Duodenal mucosa (tissue), 2 donors: ENCODE measurements around the gene PCNT.

Experiments
- H3K27ac ChIP-seq: one replicate; pipeline ENCODE4 v1.7.0; 2013; ENCODE audit warnings: low read depth, low read length
- H3K27me3 ChIP-seq, 2 donors: one replicate each; pipeline ENCODE4 v1.7.0; 2013; ENCODE audit warnings: low read length in 2 of 2, control low read depth in 1 of 2; ENCODE audit not compliant: insufficient read depth in 2 of 2, control insufficient read depth in 1 of 2
- H3K36me3 ChIP-seq, 2 donors: one replicate each; pipeline ENCODE4 v1.7.0; 2013; ENCODE audit warnings: low read length in 2 of 2, control low read depth in 1 of 2; ENCODE audit not compliant: insufficient read depth in 2 of 2, control insufficient read depth in 1 of 2
- H3K4me1 ChIP-seq, 2 donors: one replicate each; pipeline ENCODE4 v1.7.0; 2013; ENCODE audit warnings: low read length in 2 of 2, control low read depth in 1 of 2; ENCODE audit not compliant: insufficient read depth in 2 of 2, control insufficient read depth in 1 of 2
- H3K4me3 ChIP-seq, 2 donors: one replicate each; pipeline ENCODE4 v1.7.0; 2013; ENCODE audit warnings: low read length in 2 of 2, low read depth in 1 of 2
- H3K9ac ChIP-seq, 2 donors: one replicate each; pipeline ENCODE4 v1.7.0; 2013; ENCODE audit warnings: low read length in 2 of 2, low read depth in 1 of 2
- H3K9me3 ChIP-seq, 2 donors: one replicate each; pipeline ENCODE4 v1.7.0; 2013; ENCODE audit warnings: low read length in 2 of 2, control low read depth in 1 of 2; ENCODE audit not compliant: control insufficient read depth in 1 of 2

The PCNT gene

GRCh38 chr21:46377789-46378188 is 53.8 kb downstream of the PCNT start:
- no peak overlapping the region for H3K27ac ChIP-seq
- H3K36me3 ChIP-seq, result peaks cover 5 to 22% of the 10 kb centered on the region in 2 donors
- no peaks in the 10 kb centered on the region for H3K27me3 ChIP-seq
- H3K4me1 ChIP-seq, result no peaks in the 10 kb centered on the region
- H3K9me3 ChIP-seq, result no peaks in the 10 kb centered on the region
- H3K9ac ChIP-seq, result no peak overlapping the region
- H3K4me3 ChIP-seq, result no peak overlapping the region

- Histone ChIP-seq H3K27me3 (no peaks in the 10 kb centered on the region), H3K9ac (no peak overlapping the region), H3K27ac (no peak overlapping the region), H3K36me3 (peaks cover 5 to 22% of the 10 kb centered on the region in 2 donors), H3K9me3 (no peaks in the 10 kb centered on the region), H3K4me1 (no peaks in the 10 kb centered on the region), H3K4me3 (no peak overlapping the region)
Observed at GRCh38 chr21:46379105-46379504, 55.1 kb downstream of the PCNT start.

- no peak overlapping the region for H3K9ac ChIP-seq
- H3K9me3 ChIP-seq, result no peaks in the 10 kb centered on the region
- no peak overlapping the region for H3K4me3 ChIP-seq
- H3K36me3 ChIP-seq, result peaks cover 7 to 27% of the 10 kb centered on the region in 2 donors
- H3K27me3 ChIP-seq, result no peaks in the 10 kb centered on the region
- no peak overlapping the region for H3K27ac ChIP-seq
- no peaks in the 10 kb centered on the region for H3K4me1 ChIP-seq
Observed at GRCh38 chr21:46379691-46380090, 55.7 kb downstream of the PCNT start.

GRCh38 chr21:46381541-46381940 is 57.6 kb downstream of the PCNT start:
- Histone ChIP-seq H3K9ac (no peak overlapping the region), H3K27me3 (no peaks in the 10 kb centered on the region), H3K4me1 (no peaks in the 10 kb centered on the region), H3K36me3 (peaks cover 8 to 36% of the 10 kb centered on the region in 2 donors), H3K27ac (no peak overlapping the region), H3K9me3 (no peaks in the 10 kb centered on the region), H3K4me3 (no peak overlapping the region)

- no peak overlapping the region for H3K9ac ChIP-seq
- peaks cover 10 to 47% of the 10 kb centered on the region in 2 donors for H3K36me3 ChIP-seq
- no peak overlapping the region for H3K27ac ChIP-seq
- no peaks in the 10 kb centered on the region for H3K4me1 ChIP-seq
- no peaks in the 10 kb centered on the region for H3K9me3 ChIP-seq
- H3K27me3 ChIP-seq, result no peaks in the 10 kb centered on the region
- H3K4me3 ChIP-seq, result no peak overlapping the region
Observed at GRCh38 chr21:46384556-46384955, 60.6 kb downstream of the PCNT start.

GRCh38 chr21:46385846-46386733 is 62.1 kb downstream of the PCNT start:
- H3K27ac ChIP-seq, result no peak overlapping the region
- H3K27me3 ChIP-seq, result no peaks in the 10 kb centered on the region
- H3K9ac ChIP-seq, result no peak overlapping the region
- no peaks in the 10 kb centered on the region for H3K9me3 ChIP-seq
- no peaks in the 10 kb centered on the region for H3K4me1 ChIP-seq
- H3K36me3 ChIP-seq, result peaks cover 10 to 61% of the 10 kb centered on the region in 2 donors
- H3K4me3 ChIP-seq, result no peak overlapping the region

- H3K4me1 ChIP-seq, result no peaks in the 10 kb centered on the region
- peaks cover 8 to 62% of the 10 kb centered on the region in 2 donors for H3K36me3 ChIP-seq
- H3K9ac ChIP-seq, result no peak overlapping the region
- H3K27ac ChIP-seq, result no peak overlapping the region
- no peak overlapping the region for H3K4me3 ChIP-seq
- H3K27me3 ChIP-seq, result no peaks in the 10 kb centered on the region
- no peaks in the 10 kb centered on the region for H3K9me3 ChIP-seq
Observed at GRCh38 chr21:46386734-46387088, 62.8 kb downstream of the PCNT start.

- Histone ChIP-seq H3K9me3 (no peaks in the 10 kb centered on the region), H3K4me3 (no peak overlapping the region), H3K27ac (no peak overlapping the region), H3K4me1 (no peaks in the 10 kb centered on the region), H3K27me3 (no peaks in the 10 kb centered on the region), H3K36me3 (peaks cover 5 to 61% of the 10 kb centered on the region in 2 donors), H3K9ac (no peak overlapping the region)
Observed at GRCh38 chr21:46388206-46388880, 64.4 kb downstream of the PCNT start.

- Histone ChIP-seq H3K4me1 (no peaks in the 10 kb centered on the region), H3K9ac (no peak overlapping the region), H3K9me3 (no peaks in the 10 kb centered on the region), H3K4me3 (no peak overlapping the region), H3K36me3 (peaks cover 5 to 65% of the 10 kb centered on the region in 2 donors), H3K27me3 (no peaks in the 10 kb centered on the region), H3K27ac (no peak overlapping the region)
Observed at GRCh38 chr21:46388896-46389295, 64.9 kb downstream of the PCNT start.
